PFSK-1 (cell line): ENCODE results near the gene AMIGO3.

ENCODE experiments used
- FOXP2 ChIP-seq: optimal IDR thresholded peaks from 2 replicates; pipeline ENCODE3; 2011; ENCODE audit warnings: borderline replicate concordance, control low read depth, inconsistent platforms; ENCODE audit not compliant: insufficient read depth; ENCODE audit errors: extremely low read length, extremely low read depth
- POLR2AphosphoS5 ChIP-seq: IDR thresholded peaks from 2 replicates; pipeline ENCODE4 v1.6.1; 2012; ENCODE audit warnings: low read depth, mild to moderate bottlenecking, control low read depth, low read length, moderate library complexity
- SIN3A ChIP-seq: IDR thresholded peaks from 2 replicates; pipeline ENCODE4 v1.6.1; 2012; ENCODE audit warnings: mild to moderate bottlenecking, low read length, moderate library complexity, borderline replicate concordance; ENCODE audit not compliant: insufficient read depth
- TAF1 ChIP-seq: IDR thresholded peaks from 2 replicates; pipeline ENCODE4 v1.6.1; 2012; ENCODE audit warnings: low read length, control low read depth, borderline replicate concordance; ENCODE audit not compliant: insufficient read depth
- TF ChIP-seq, protein P1 (sequence below), 2 experiments: IDR thresholded peaks; 2 replicates each; pipeline versions ENCODE4 v1.6.1 to v1.8.0; 2011 to 2012; ENCODE audit warnings: low read depth in 2 of 2, low read length in 2 of 2, control low read depth in 1 of 2, inconsistent platforms in 1 of 2, mild to moderate bottlenecking in 1 of 2, moderate library complexity in 1 of 2; ENCODE audit not compliant: insufficient read depth in 1 of 2

AMIGO3 gene

DNA sequence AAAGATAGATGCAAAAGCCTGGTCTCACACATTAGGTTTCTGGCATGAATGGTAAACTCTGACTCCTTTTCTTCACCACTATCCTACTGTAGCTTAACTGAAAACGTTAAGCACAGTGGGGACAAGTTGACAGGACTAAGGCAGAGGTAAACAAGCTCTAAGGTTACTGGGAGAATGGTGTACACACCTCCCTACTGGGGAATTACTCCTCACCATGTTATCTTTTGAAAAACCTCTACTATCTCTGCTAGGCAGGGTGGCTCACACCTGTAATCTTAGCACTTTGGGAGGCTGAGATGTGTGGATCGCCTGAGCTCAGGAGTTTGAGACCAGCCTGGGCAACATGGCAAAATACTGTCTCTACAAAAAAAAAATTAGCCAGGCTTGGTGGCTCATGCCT lies 37.7 kb upstream of the AMIGO3 start:
- TF ChIP-seq TAF1 (no peak), POLR2AphosphoS5 (no peak), SIN3A (no peak), FOXP2 (no peak)
- TF ChIP-seq, protein P1, sequence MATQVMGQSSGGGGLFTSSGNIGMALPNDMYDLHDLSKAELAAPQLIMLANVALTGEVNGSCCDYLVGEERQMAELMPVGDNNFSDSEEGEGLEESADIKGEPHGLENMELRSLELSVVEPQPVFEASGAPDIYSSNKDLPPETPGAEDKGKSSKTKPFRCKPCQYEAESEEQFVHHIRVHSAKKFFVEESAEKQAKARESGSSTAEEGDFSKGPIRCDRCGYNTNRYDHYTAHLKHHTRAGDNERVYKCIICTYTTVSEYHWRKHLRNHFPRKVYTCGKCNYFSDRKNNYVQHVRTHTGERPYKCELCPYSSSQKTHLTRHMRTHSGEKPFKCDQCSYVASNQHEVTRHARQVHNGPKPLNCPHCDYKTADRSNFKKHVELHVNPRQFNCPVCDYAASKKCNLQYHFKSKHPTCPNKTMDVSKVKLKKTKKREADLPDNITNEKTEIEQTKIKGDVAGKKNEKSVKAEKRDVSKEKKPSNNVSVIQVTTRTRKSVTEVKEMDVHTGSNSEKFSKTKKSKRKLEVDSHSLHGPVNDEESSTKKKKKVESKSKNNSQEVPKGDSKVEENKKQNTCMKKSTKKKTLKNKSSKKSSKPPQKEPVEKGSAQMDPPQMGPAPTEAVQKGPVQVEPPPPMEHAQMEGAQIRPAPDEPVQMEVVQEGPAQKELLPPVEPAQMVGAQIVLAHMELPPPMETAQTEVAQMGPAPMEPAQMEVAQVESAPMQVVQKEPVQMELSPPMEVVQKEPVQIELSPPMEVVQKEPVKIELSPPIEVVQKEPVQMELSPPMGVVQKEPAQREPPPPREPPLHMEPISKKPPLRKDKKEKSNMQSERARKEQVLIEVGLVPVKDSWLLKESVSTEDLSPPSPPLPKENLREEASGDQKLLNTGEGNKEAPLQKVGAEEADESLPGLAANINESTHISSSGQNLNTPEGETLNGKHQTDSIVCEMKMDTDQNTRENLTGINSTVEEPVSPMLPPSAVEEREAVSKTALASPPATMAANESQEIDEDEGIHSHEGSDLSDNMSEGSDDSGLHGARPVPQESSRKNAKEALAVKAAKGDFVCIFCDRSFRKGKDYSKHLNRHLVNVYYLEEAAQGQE (IDR thresholded peaks at IDR 0.05; ENCODE audit: insufficient read depth in 1 of 2, low read depth in 2 of 2, low read length in 2 of 2), result no peak

DNA sequence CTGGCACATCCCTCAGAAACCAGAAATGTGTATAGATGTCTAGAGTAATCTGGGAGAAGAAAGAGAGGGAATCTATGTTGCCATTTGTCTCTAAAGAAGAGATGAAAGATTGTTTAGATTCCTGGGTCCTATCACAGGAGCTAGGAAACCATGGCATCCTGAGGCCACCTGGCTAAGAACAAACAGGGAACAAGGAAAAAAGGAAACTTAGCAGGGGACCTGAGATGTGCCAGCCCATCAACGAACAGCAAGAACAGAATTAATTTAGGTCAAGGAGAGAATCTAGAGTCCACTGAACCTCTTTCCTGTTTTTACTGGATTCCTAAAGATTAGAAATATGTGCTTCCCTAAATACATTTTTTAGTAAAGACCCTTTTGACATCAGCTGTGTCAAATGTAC lies 36.6 kb upstream of the AMIGO3 start:
- TF ChIP-seq FOXP2, result no peak
- TF ChIP-seq, protein P1 (IDR thresholded peaks at IDR 0.05; ENCODE audit: insufficient read depth in 1 of 2, low read depth in 2 of 2, low read length in 2 of 2), result no peak
- no peak for TF ChIP-seq SIN3A
- TF ChIP-seq POLR2AphosphoS5, result no peak
- no peak for TF ChIP-seq TAF1

DNA sequence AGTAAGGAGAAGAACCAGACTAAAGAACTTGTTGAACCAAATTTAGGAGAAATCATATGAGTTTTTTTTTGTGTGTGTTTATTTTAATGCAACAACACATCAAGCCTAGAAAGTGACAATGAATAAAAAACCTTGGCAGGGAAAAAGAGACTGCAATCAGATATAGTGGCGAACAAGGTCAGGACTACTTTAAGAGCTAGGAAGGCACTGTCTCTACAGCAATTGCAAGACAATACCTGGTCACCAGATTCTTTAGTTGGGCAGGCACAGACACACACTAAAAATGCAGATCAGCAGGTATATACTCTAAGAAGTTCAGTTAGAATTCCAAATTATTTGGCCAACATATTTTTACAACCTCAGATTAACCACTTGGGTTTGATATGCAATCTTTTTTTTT lies 35.1 kb upstream of the AMIGO3 start:
- TF ChIP-seq SIN3A, result no peak
- TF ChIP-seq, protein P1 (IDR thresholded peaks at IDR 0.05; ENCODE audit: insufficient read depth in 1 of 2, low read depth in 2 of 2, low read length in 2 of 2), result no peak
- TF ChIP-seq TAF1, result no peak
- TF ChIP-seq FOXP2, result no peak
- TF ChIP-seq POLR2AphosphoS5, result no peak

DNA sequence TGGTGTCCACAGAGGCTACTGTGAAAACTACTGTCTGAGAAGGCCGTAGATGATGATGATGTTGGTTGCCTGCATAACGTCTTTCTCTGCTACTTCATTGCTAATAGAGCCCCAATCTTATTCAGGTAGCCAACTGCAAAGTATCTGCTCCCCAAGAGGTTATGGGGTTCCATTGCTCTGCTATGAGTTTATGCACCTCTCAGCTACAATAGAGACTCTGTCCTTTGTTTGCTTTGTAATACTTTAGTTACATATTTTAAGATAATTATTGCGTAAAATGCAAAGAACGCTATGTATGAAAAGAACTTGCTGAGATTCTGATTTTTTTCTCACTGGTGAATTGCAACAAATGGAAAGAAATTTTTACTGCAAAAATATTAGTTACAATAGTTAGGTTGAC lies 32.0 kb upstream of the AMIGO3 start:
- TF ChIP-seq SIN3A (no peak), FOXP2 (no peak), TAF1 (no peak), POLR2AphosphoS5 (no peak)
- TF ChIP-seq, protein P1 (IDR thresholded peaks at IDR 0.05; ENCODE audit: insufficient read depth in 1 of 2, low read depth in 2 of 2, low read length in 2 of 2), result no peak

DNA sequence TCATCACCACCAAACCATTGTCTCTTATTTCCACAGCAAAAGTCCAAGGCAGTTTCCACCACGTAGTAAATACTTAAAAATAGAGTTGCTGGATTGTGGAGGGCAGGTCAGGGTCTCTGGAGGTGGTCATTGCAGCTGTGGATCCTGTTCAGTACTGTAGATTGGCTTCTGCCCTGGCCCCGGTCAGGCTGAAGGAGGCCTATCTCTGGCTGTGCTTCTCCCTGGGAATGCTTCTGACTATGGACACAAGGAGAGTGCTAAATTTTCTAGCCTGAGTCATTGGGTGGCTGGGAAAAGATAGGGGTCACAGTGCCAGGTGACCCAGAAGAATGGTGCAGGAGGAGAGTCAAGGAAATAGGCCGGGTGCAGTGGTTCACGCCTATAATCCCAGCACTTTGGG lies 30.6 kb upstream of the AMIGO3 start:
- TF ChIP-seq TAF1 (no peak), SIN3A (no peak), FOXP2 (no peak), POLR2AphosphoS5 (no peak)
- TF ChIP-seq, protein P1 (IDR thresholded peaks at IDR 0.05; ENCODE audit: insufficient read depth in 1 of 2, low read depth in 2 of 2, low read length in 2 of 2), result no peak
